Keratinocyte (primary cell): ENCODE results near the gene AIG1. TPM values are rescaled to one million over a fixed set of nuclear protein-coding genes. Genes with fewer than 3 reads are reported as not detected.

Experiments
- DNase-seq: peaks from one replicate; pipeline ENCODE4 v3.0.0-alpha.2; 2011; ENCODE audit warnings: low read depth, missing footprints, low spot score
- FAIRE-seq: peaks from 2 replicates; lab custom pipeline; 2011; peaks lifted over from hg19 to GRCh38; lab: Jason Lieb, UNC
- H2AFZ ChIP-seq: 2 replicates; pipeline ENCODE4 v1.6.0; 2012; ENCODE audit warnings: low read length, control low read depth, inconsistent platforms; ENCODE audit not compliant: control insufficient read depth
- H3K27ac ChIP-seq: 2 replicates; pipeline ENCODE4 v1.5.1; 2011; ENCODE audit warnings: low read length; ENCODE audit not compliant: control insufficient read depth, insufficient read depth
- H3K27me3 ChIP-seq: 3 replicates; pipeline ENCODE4 v1.6.0; 2011; ENCODE audit warnings: low read length; ENCODE audit not compliant: control insufficient read depth, insufficient read depth; ENCODE audit errors: extremely low read depth
- H3K36me3 ChIP-seq, 2 experiments: 2 replicates in 1 of 2; 3 replicates in 1 of 2; pipeline ENCODE4 v1.5.1; 2011; ENCODE audit warnings: low read length in 2 of 2, mild to moderate bottlenecking in 1 of 2; ENCODE audit not compliant: control insufficient read depth in 2 of 2, insufficient read depth in 2 of 2; ENCODE audit errors: extremely low read depth in 1 of 2
- H3K4me1 ChIP-seq: 3 replicates; pipeline ENCODE4 v1.5.1; 2011; ENCODE audit warnings: low read length; ENCODE audit not compliant: control insufficient read depth, insufficient read depth; ENCODE audit errors: extremely low read depth
- H3K4me2 ChIP-seq: 3 replicates; pipeline ENCODE4 v1.6.0; 2011; ENCODE audit warnings: low read depth, low read length; ENCODE audit not compliant: control insufficient read depth, insufficient read depth; ENCODE audit errors: extremely low read depth
- H3K4me3 ChIP-seq, 3 experiments: fragments of 200-600 bp in 1 of 3; sonication (generic) in 1 of 3; 2 replicates in 2 of 3; 3 replicates in 1 of 3; pipeline ENCODE4 v1.5.1; 2011 to 2016; ENCODE audit warnings: low read length in 3 of 3, mild to moderate bottlenecking in 3 of 3, control low read depth in 2 of 3, inconsistent platforms in 1 of 3, low read depth in 1 of 3, mixed read lengths in 1 of 3, mixed run types in 1 of 3, moderate library complexity in 1 of 3; ENCODE audit not compliant: control insufficient read depth in 2 of 3, insufficient read depth in 2 of 3; ENCODE audit errors: extremely low read depth in 1 of 3
- H3K79me2 ChIP-seq: 2 replicates; pipeline ENCODE4 v1.6.0; 2012; ENCODE audit warnings: low read length; ENCODE audit not compliant: control insufficient read depth, insufficient read depth
- H3K9ac ChIP-seq: 3 replicates; pipeline ENCODE4 v1.6.0; 2011; ENCODE audit warnings: low read length; ENCODE audit not compliant: control insufficient read depth, insufficient read depth; ENCODE audit errors: extremely low read depth
- H3K9me1 ChIP-seq: 3 replicates; pipeline ENCODE4 v1.6.0; 2011; ENCODE audit warnings: low read length; ENCODE audit not compliant: control insufficient read depth, insufficient read depth; ENCODE audit errors: extremely low read depth
- H3K9me3 ChIP-seq: 2 replicates; pipeline ENCODE4 v1.5.1; 2012; ENCODE audit warnings: low read depth, low read length; ENCODE audit not compliant: control insufficient read depth
- H4K20me1 ChIP-seq: 3 replicates; pipeline ENCODE4 v1.6.0; 2011; ENCODE audit warnings: low read length; ENCODE audit not compliant: control insufficient read depth, insufficient read depth; ENCODE audit errors: extremely low read depth
- CTCF ChIP-seq, 3 experiments: IDR thresholded peaks in 1 of 3; conservative IDR thresholded peaks in 1 of 3; optimal IDR thresholded peaks in 1 of 3; 2 replicates in 2 of 3; 3 replicates in 1 of 3; pipeline versions ENCODE3 to v1.5.1; 2011; ENCODE audit warnings: low read length in 3 of 3, mild to moderate bottlenecking in 3 of 3, moderate library complexity in 2 of 3, control low read depth in 1 of 3, inconsistent platforms in 1 of 3; ENCODE audit not compliant: insufficient read depth in 2 of 3; ENCODE audit errors: extremely low read depth in 1 of 3
- EZH2 ChIP-seq: IDR thresholded peaks from one replicate; pipeline ENCODE4 v1.6.1; 2012; ENCODE audit warnings: inconsistent platforms, mild to moderate bottlenecking, low read length, moderate library complexity
- dilution Hi-C: fragments of 300-500 bp; cut with MboI; formaldehyde crosslinking; loops from one replicate; pipeline ENCODE4 v1.7.0; 2020; ENCODE audit warnings: low sequenced_read_pairs; ENCODE audit not compliant: extremely low pct_ligation_motif_present
- polyA plus RNA-seq, 5 experiments: library from polyadenylated mRNA; depleted of rRNA in 3 of 5; stranded (reverse) in 3 of 5; stranded (forward) in 1 of 5; unstranded in 1 of 5; fragments of >200 nt; gene quantifications; 1 replicate in 1 of 5; 2 replicates in 3 of 5; 3 replicates in 1 of 5; pipeline versions ENCODE4 v1.2.1 to v1.2.3, GENCODE V29; 2011 to 2012; ENCODE audit warnings: missing spikeins in 2 of 5, low read depth in 1 of 5, low replicate concordance in 1 of 5

Gene AIG1
- polyA plus RNA-seq, 1 donor (not counting 4 experiments of a cell fraction or from before 2014, with no cell fraction given): 77.1 TPM

GRCh38 chr6:143169440-143169839 is 108.8 kb downstream of the AIG1 start:
- Histone ChIP-seq H3K9me3 (no peaks in the 10 kb centered on the region), H3K27me3 (no peaks in the 10 kb centered on the region), H3K36me3 (peaks cover 2 to 3% of the 10 kb centered on the region in 2 experiments), H3K4me3 (no peak overlapping the region), H3K9ac (no peak overlapping the region), H4K20me1 (no peaks in the 10 kb centered on the region), H3K79me2 (no peaks in the 10 kb centered on the region), H3K27ac (no peak overlapping the region), H3K4me1 (no peaks in the 10 kb centered on the region), H2AFZ (no peak overlapping the region), H3K9me1 (no peaks in the 10 kb centered on the region), H3K4me2 (no peak overlapping the region)
- DNase-seq (no peak), FAIRE-seq (no peak)
- no peak for TF ChIP-seq CTCF (optimal IDR thresholded peaks at IDR 0.05 in 1 of 3, IDR thresholded peaks at IDR 0.05 in 1 of 3, conservative IDR thresholded peaks at IDR 0.05 in 1 of 3; ENCODE audit: extremely low read depth in 1 of 3, insufficient read depth in 2 of 3, low read length in 3 of 3)
- TF ChIP-seq EZH2: no peak
- dilution Hi-C loops: no loop called here

- H3K4me1 ChIP-seq: peaks cover 18% of the 10 kb centered on the region
- H3K9me3 ChIP-seq: no peaks in the 10 kb centered on the region
- dilution Hi-C loops: no loop called here
- no peak overlapping the region for H2AFZ ChIP-seq
- H3K79me2 ChIP-seq: peaks cover 10% of the 10 kb centered on the region
- TF ChIP-seq CTCF (optimal IDR thresholded peaks at IDR 0.05 in 1 of 3, IDR thresholded peaks at IDR 0.05 in 1 of 3, conservative IDR thresholded peaks at IDR 0.05 in 1 of 3; ENCODE audit: extremely low read depth in 1 of 3, insufficient read depth in 2 of 3, low read length in 3 of 3) (no peak), EZH2 (no peak)
- H3K4me2 ChIP-seq: no peak overlapping the region
- H3K9ac ChIP-seq: no peak overlapping the region
- H3K27ac ChIP-seq: no peak overlapping the region
- H3K27me3 ChIP-seq: no peaks in the 10 kb centered on the region
- peaks cover 0 to 7% of the 10 kb centered on the region in 2 experiments for H3K36me3 ChIP-seq
- no peak for FAIRE-seq
- H4K20me1 ChIP-seq: no peaks in the 10 kb centered on the region
- H3K4me3 ChIP-seq: no peak overlapping the region
- no peak for DNase-seq
- no peaks in the 10 kb centered on the region for H3K9me1 ChIP-seq
Measured at GRCh38 chr6:143174516-143174915, 113.8 kb downstream of the AIG1 start.
